ENCODE data around the gene FAM168B. TPM values are rescaled to one million over a fixed set of nuclear protein-coding genes. Genes with fewer than 3 reads are reported as not detected.
A peak's percentile ranks its signal among the peaks of the same experiment; 100 is the strongest.

Gene FAM168B
- total and polyA plus RNA-seq, 12 donors = 17.3 to 112 (median 85.0) TPM

- WGBS, 2 donors = 61 to 89% methylated on average over 2 of the region's 2 CpGs
- Histone ChIP-seq H3K36me3 (peaks cover 0 to 86% (median 29%) of the 10 kb centered on the region in 9 donors), H3K9me3 (no peaks in the 10 kb centered on the region), H3K27ac (no peak overlapping the region), H3K27me3 (no peaks in the 10 kb centered on the region), H3K4me3 (no peak overlapping the region), H3K4me1 (peaks cover 5 to 30% (median 23%) of the 10 kb centered on the region in 9 donors)
- intact Hi-C loops (cut with DNase I) = no loop called here
- ATAC-seq (no peak), DNase-seq (no peak)
- TF ChIP-seq CTCF (IDR thresholded peaks at IDR 0.05) = no peak
These were observed 25.7 kb downstream of the FAM168B start for GRCh38 chr2:131067465-131068125.

GRCh38 chr2:131064589-131065512 lies 28.4 kb downstream of the FAM168B start:
- Histone ChIP-seq H3K9me3 (no peaks in the 10 kb centered on the region), H3K27me3 (no peaks in the 10 kb centered on the region), H3K4me1 (peaks cover 5 to 46% (median 29%) of the 10 kb centered on the region in 9 donors), H3K27ac (no peak overlapping the region), H3K36me3 (peaks cover 0 to 81% (median 4%) of the 10 kb centered on the region in 9 donors), H3K4me3 (no peak overlapping the region)
- DNase-seq (no peak), ATAC-seq (peak in 5 of 8 donors; percentile 28 to 70 (median 44))
- intact Hi-C loops (cut with DNase I) = no loop called here
- 55 to 58% methylated on average over 14 of the region's 14 CpGs for WGBS, 2 donors
- TF ChIP-seq CTCF (IDR thresholded peaks at IDR 0.05) = no peak

GRCh38 chr2:131063501-131064283 lies 29.6 kb downstream of the FAM168B start:
- intact Hi-C loops (cut with DNase I) = no loop called here
- no peaks in the 10 kb centered on the region for H3K27me3 ChIP-seq
- ATAC-seq (peak in 4 of 8 donors; percentile 41 to 59 (median 52)), DNase-seq (no peak)
- H3K9me3 ChIP-seq = no peaks in the 10 kb centered on the region
- TF ChIP-seq CTCF (IDR thresholded peaks at IDR 0.05) = no peak
- H3K4me1 ChIP-seq = peaks cover 5 to 55% (median 30%) of the 10 kb centered on the region in 9 donors
- 75 to 78% methylated on average over 11 of the region's 11 CpGs for WGBS, 2 donors
- H3K36me3 ChIP-seq = peaks cover 0 to 78% (median 4%) of the 10 kb centered on the region in 9 donors
- H3K27ac ChIP-seq = no peak overlapping the region
- H3K4me3 ChIP-seq = no peak overlapping the region

- H3K4me3 ChIP-seq = no peak overlapping the region
- no peaks in the 10 kb centered on the region for H3K27me3 ChIP-seq
- no peak overlapping the region for H3K27ac ChIP-seq
- intact Hi-C loops (cut with DNase I) = no loop called here
- H3K9me3 ChIP-seq = no peaks in the 10 kb centered on the region
- DNase-seq = no peak
- H3K36me3 ChIP-seq = peaks cover 0 to 85% (median 8%) of the 10 kb centered on the region in 9 donors
- peaks cover 0 to 64% (median 31%) of the 10 kb centered on the region in 9 donors for H3K4me1 ChIP-seq
- ATAC-seq = no peak
- no peak for TF ChIP-seq CTCF (IDR thresholded peaks at IDR 0.05)
- WGBS, 2 donors = 91 to 93% methylated on average over 4 of the region's 4 CpGs
These were observed 34.3 kb downstream of the FAM168B start for GRCh38 chr2:131058920-131059319.
